HG03469 (cell line): ENCODE results near the gene ABHD2.
"Not testable (repeated sequence)": the region's sequence is repeated elsewhere in the genome, so short reads cannot be mapped to it uniquely, and the experiment has no call there.

Experiments used
- ATAC-seq: cut with Tn5 transposase; IDR thresholded peaks from one replicate; pipeline ENCODE4 v1.9.1; 2021; ENCODE audit warnings: mild to moderate bottlenecking, moderate library complexity, moderate number of reproducible peaks; ENCODE audit not compliant: unreplicated experiment

Gene ABHD2, protein sequence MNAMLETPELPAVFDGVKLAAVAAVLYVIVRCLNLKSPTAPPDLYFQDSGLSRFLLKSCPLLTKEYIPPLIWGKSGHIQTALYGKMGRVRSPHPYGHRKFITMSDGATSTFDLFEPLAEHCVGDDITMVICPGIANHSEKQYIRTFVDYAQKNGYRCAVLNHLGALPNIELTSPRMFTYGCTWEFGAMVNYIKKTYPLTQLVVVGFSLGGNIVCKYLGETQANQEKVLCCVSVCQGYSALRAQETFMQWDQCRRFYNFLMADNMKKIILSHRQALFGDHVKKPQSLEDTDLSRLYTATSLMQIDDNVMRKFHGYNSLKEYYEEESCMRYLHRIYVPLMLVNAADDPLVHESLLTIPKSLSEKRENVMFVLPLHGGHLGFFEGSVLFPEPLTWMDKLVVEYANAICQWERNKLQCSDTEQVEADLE

DNA sequence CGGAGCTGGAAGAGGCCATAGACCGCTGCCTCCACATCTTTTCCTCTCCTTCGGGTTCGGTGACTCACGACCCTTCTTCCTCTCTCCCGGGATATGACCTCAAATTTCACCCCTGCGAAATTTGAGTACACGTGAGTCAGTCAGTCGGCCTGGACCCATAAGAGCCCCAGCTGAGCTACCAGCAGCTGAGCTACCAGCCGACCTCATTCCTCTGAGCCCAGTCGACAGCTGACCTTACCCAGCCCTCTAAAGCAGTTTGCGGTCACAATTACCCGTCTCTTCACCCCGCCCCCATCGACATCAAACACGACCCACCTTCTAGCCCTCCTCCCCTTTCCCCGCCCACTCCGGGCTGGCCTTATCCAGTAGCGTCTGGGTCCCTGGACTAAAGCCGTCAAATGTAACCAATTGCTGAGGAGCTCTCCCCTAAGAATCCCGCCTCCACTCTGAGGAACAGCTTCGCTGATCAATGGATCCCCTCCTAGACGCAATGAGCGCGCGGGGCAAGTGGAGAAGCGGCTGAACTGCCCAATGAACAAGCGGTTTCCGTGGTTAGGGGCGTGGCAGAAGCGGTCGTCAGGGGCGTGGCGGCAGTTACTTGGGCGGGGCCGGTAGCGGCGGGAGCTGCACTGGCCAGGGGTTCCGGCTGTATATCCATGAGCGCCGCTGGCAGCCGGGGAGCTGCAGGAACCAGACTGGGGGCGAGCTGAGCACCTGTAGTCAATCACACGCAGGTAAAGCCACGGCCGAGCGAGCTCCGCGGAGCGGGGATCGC lies at the start of gene ABHD2:
Gene ABHD2 (plus strand): TSS at position 627 of the 775 bp plus-strand sequence. CDS start 27,872 bp downstream, outside the sequence.
- peak; percentile 94 for ATAC-seq

DNA sequence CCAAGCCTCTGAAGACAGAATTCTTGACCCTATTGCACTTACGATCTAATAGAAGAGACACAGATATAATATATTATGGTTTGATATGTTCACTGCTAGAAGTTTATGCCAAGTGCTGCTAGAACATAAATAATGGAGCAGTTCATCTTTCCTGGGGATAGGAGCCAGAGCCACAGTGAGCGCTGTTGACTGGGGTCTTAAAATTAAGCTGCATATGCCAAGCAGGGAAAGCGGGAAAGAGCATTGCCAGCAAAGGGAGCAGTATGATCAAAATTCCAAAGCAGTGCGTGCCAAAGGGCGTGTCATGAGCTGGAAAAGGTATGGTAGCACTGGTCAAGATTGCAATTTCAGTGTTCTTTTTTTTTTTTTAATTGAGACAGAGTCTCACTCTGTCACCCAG lies 49.1 kb upstream of the ABHD2 start:
- ATAC-seq = no peak

DNA sequence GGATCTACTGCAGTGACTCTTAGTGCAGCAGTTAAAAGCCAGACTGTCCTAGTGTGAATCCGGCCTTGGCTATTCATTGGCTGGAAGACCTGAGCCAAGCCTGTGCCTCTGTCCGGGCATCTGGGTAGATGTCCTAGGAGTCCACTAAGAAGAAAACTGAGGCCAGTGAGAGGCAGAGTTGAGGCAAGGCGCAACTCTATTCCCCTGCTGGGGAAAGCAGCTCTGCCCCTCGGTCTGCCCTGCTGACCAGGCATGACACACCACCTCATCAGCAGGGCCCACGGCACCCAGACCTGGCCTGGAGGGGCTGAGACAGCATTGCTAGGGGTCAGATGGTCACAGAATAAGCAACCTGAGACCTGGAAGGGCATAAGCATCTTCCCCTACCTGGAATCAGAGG lies 46.7 kb upstream of the ABHD2 start:
- no peak for ATAC-seq

DNA sequence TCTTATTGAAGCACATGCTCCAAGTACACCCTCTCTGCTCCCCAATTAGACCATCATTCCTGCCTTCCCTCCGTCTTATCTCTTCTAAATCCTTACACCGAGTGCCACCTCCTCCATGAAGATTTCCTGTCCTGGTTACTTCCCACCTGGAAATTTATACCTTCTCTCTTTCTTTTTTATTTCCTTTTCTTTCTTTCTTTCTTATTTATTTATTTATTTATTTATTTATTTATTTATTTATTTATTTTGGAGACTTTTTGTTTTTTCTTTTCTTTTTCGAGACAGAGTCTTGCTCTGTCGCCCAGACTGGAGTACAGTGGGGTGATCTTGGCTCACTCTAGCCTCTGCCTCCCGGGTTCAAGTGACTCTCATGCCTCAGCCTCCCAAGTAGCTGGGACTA lies 45.9 kb upstream of the ABHD2 start:
- ATAC-seq = no peak

DNA sequence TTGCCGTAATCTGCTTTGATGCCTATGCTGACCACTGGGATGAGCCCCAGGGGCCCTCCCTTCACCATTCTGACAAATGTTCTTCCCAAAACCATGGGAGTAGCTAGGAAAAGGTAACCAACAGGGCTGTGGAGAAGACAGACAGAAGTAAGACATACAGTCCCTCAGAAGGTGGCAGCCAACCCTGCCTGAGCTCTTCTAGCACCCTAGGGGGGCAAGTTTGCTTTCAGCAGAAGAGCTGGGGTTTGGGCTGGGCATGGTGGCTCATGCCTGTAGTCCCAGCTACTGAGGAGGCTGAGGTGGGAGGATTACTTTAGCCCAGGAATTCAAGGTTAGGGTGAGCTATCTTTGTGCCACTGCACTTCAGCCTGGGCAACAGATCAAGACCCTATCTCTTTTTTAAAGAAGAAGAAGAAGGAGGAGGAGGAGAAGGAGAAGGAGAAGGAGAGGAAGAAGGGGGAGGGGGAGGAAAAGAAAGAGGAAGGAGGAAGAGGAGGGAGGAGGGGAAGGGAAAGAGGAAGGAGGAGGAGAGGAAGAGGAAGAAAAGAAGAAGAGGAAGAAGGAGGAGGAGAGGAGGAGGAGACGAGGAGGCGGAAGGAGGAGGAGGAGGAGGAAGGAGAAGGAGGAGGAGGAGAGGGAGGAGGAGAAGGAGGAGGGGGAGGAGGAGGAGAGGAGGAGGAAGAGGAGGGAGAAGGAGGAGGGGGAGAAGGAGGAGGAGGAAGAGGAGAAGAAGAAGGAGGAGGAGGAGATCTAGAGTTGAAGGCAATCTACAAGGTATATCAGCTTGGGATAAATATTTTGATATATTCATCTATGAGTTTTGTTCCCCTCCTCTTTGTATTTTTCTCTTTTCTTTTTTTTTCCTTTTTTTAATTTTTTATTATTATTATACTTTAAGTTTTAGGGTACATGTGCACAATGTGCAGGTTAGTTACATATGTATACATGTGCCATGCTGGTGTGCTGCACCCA lies 44.9 kb upstream of the ABHD2 start:
- no peak for ATAC-seq

DNA sequence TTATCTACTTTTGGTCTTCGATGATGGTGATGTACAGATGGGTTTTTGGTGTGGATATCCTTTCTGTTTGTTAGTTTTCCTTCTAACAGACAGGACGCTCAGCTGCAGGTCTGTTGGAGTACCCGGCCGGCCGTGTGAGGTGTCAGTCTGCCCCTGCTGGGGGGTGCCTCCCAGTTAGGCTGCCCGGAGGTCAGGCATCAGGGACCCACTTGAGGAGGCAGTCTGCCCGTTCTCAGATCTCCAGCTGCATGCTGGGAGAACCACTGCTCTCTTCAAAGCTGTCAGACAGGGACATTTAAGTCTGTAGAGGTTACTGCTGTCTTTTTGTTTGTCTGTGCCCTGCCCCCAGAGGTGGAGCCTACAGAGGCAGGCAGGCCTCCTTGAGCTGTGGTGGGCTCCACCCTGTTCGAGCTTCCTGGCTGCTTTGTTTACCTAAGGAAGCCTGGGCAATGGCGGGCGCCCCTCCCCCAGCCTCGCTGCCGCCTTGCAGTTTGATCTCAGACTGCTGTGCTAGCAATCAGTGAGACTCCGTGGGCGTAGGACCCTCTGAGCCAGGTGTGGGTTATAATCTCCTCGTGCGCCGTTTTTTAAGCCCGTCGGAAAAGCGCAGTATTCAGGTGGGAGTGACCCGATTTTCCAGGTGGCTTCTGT lies 39.1 kb upstream of the ABHD2 start:
- not testable (repeated sequence) for ATAC-seq

DNA sequence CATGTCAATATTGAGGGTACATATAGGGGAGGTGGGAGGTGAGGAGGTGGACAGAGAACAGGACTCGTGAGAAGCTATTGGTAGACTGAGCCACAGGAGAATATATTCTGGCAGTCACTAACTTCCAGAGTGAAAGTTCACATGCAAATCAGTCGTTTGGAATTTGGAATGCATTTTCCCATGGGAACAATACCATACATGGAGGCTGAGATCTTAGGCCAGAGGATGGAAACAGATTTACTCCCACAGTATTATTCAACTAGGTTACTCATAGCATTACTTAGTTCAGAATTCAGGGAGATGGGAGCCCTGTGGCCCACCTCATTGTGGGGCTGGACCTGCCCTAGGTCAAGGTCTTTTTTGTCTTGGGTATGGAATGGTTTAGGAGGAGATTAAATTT lies 36.4 kb upstream of the ABHD2 start:
- ATAC-seq = no peak

DNA sequence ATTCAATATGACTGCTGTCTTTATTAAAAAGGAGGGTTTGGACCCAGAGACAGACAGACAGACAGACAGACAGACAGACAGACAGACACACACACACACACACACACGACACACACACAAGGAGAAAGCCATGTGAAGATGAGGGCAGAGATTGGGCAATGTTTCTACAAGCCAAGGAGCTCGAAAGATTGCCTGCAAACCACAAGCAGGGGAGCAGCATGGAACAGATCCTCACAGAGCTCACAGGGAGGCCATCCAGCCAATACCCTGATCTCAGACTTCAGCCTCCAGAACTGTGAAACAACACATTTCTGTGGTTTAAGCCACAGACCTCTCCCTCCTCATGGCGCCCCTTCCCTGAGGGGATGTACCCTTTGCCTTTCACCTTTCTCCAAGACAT lies 35.8 kb upstream of the ABHD2 start:
- no peak for ATAC-seq

DNA sequence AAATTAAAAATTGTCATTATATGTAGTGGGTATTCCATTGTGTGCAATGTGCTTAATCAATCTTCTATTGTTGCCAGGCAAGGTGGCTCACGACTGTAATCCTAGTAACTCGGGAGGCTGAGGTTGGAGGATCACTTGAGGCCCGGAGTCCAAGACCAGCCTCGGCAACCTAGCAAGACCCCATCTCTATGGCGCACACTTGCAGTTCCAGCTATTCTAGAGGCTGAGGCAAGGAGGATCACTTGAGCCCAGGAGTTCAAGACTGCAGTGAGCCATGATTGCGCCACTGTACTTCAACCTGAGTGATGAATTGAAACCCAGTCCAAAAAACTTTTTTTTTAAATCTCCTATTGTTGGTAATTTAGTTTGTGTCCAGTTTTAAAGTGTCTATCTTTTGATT lies 33.4 kb upstream of the ABHD2 start:
- ATAC-seq = no peak

DNA sequence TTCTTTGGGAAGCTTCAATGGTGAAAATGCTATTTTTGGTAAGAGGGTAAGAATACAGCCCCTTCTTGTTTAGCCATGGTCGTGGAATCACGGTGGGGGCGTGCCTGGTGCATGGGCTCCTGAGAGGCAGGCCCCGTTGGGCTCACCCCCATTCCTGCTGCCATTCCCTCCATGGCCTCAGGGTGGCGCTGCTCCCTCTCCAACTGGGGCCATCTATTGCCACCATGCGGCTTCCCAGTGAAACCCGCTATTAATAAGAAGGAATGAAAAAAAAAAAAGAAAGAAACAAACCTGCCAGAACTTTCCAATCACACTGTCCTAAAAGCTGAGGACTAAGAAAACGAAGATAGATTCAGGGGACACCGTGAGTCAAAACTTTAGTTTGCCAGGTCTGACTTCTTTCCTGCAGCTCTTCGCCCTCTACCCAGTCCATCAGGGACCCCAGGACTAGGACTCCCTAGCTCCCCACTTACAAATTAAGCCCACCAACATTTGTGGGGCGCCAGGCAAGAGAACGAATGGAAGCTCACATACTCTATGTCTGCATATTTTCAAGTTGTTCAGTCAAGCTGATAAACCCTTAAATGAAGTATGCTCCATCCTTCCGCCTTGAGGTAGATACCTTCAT lies 30.6 kb upstream of the ABHD2 start:
- no peak for ATAC-seq

DNA sequence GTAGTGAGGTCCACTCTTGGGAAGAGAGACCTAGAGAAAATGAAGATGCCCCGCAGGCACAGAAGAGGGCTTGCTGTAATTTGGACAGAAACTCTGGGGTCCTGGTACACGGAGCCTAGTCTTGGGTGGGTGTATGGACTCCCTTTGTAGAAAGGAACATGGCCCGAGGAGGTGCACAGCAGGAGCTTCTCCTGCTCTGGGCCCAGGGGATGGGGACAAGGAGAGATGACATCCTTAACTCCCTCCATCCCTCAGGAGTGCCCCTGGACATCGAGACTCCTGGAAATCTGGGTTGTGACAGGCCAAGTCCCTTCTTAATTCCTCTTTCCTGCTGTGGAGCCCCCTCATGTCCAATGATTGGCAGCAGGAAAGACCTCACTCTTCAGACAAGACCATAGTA lies 29.9 kb upstream of the ABHD2 start:
- no peak for ATAC-seq

DNA sequence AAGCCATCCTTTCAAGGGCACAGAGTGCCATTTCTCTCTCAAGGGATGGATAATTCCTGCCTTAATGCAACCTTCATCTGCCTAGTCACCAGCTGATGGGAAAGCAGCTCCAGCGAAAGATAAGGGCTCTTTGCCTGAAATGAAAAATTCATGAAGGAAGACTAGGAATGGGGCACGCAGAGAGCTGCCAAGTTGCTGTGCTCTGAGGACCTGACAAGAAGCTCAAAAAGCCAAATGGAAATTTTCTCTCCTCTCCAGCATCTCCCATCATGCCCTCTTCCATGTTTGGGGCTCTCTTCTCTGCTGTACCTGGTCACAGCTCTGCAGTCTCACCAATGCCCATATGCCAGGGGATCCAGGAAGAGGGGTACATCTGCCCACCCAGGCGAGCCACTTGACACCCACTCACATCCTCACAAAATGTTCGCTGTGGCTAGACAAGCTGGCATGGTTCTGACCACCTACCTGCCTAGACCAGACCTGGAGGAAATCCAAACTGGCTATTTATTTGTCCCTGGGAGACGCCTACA lies 29.3 kb upstream of the ABHD2 start:
- ATAC-seq = no peak

DNA sequence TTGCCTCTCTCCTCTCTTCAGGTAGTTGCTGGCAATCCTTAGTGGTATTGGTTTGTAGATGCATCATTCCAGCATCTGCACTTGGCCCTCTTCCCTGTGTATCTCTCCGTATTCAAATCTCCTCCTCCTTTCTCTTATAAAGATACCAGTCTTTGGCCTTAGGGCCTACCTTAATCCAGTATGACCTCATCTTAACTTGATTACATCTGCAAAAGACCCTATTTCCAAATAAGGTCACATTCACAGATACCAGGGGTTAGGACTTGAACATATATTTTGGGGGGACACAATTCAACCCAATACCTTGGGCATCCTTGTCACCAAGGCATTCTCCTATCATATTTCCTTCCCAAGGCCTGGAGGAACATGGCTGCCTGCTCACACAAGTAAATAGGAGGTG lies 22.0 kb upstream of the ABHD2 start:
- ATAC-seq = no peak

DNA sequence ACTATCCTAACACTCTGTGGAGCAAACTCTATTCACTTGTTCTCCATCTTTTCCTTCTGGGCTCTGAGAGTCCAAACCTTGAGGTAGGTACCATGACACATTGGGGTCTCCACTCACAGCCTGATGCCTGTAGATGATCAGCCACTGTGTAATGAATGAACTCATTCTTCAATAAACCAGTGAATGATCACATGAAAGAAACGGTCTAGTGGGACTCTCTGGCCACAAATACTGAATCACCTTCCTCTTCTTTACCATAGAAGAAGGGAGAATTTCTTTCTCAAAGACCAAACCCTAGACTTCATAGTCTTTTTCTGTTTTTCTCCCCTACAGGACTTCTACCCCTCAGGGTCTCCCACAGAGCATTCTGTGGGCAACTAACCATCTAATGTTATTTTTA lies 20.5 kb upstream of the ABHD2 start:
- ATAC-seq = peak; percentile 23

DNA sequence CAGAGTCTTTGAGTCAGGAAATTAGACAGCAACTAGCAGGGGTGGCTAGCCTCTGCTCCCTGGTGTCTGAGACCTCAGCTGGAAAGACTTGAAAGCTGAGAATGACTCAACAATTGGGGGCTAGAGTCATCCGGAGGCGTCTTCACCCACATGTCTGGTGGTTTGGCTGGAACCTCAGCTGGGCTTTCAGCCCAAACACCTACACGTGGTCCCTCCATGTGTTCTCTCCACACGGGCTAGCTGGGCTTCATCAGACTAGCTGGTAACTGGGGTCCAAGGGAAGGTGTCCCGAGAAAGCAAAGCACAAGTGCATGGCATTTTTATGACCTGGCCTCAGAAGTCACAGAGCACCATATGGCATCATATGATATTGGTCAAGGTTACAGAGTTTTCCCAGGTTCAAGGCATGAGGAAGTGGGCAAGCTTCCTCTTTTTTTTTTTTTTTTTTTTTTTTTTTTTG lies 19.9 kb upstream of the ABHD2 start:
- ATAC-seq = peak; percentile 86

DNA sequence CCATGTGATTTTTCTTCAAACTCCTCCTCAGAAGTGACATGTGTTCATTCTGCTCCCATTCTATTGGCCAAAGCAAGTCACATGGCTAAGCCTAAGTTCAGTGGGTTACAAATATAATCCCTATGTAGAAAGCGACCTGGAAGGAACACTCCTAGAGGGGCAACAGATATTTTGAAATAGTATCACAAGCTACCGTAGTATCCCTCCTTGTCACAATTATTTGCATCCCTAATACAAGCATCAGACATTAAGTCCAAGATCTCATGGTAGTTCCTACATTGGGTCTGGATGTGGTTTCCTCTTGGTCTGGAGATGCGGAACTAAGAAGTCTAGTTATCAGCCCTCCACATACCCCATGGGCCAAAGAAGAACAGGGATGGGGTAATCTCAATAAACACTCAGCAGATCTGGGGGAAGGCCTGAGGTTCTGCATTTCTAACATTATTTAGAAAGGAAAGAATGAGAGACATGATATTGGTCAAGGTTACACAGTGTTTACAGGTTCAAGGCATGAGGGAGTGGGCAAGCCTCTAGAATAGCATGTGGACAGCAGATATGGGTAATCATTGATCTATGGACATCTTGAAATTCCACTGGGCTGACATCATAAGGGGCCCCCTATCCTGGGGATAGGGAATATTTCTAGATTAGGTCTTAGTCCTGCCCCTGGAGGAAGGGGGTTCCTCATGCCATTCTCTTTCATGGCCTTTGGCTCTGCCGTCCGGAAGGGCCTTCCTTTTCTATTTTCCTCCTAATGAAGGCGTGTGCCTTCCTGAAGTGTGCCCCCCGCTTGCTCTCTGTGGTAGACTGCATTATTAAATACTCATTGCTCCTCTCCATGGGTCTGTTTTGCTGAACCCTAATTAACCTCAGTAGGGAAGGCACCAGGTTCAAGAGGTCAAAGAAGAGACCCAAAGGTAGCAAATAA lies 17.8 kb upstream of the ABHD2 start:
- no peak for ATAC-seq

DNA sequence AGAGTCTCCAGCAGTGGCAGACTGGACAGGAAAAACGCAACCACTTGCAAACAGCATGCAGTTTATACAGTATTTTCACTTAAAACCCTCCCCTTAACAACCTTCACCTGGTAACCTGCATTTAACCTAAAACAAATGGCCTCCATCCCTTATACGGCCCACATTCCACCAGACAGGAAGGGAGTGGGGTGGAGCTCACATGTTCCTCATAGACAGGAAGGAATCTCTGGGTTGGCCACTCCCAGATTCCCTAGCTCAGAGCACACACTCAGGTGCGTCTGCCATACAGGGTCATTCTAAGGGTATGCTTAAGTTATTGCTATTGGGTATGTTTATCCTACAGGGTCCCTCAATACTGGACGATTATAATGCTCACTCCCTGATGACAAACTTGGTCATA lies 16.8 kb upstream of the ABHD2 start:
- no peak for ATAC-seq

DNA sequence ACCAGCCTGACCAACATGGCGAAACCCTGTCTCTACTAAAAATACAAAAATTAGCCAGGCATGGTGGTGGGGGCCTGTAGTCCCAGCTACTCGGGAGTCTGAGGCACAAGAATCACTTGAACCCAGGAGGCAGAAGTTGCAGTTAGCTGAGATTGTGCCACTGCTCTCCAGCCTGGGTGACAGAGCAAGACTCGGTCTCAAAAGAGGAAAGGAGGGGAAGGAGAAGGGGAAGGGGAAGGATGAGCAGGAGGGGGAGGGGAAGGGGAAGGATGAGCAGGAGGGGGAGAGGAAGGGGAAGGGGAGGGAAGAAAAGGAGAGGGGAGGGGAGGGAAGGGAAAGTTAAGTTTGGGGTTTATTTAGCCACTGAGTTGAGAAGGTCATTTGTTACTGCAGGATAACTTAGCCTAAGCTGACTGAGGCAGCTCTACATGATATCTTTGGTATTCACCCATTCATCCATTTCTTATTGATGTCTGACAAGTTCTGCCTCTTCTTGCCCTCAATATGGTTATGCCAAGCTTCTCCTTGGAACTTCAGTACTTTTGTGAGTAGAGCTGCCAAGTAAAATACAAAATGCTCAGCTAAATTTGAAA lies 15.9 kb upstream of the ABHD2 start:
- ATAC-seq = no peak
